T follicular helper cell (primary cell): ENCODE measurements around the gene GMDS.

Source experiments
- DNase-seq: peaks from one replicate; pipeline ENCODE4 v3.0.0-alpha.2; 2020; ENCODE audit warnings: low read depth

GMDS gene

DNA sequence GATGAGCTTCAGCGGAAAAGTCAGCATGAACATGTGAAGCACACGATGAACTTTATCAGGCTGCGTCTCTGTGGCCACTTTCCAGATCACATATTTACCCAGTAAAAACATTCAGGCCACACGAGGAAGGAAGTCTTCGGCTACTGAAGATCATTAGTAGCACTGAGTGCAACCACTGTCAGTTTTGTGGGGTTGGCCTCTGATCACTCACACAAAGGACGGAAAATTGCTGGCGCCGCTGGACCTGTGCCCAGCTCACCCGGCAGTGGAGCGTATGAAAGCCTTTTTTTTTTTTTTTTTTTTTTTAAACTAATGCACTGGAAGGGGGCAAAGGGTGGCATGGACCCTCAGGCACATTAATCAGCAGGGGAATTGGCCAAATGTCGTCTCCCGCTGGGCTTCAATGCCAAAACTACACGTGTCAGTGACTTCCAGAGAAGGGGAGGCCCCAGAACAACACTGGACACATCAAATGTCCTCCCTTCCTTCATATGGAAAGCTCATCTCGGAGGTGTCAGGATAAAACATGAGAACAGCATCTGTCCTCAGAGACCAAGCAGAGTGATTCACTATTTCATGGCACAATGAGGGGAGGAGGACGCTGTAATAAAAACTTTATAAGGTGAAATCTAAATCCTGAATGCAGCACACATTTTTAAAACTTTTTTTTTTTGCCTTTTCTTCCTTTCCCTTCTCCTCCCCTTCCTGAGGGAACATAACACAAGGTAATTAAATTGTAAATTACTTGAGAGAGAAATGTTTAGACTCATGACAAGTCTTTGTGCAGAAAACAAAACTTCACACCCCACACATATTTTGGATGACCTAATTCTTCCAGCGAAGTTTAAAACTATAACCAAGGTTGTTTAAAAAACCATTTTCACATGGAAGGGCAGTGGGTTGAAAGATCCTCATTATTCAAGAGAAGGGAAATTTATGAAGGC, 412.3 kb downstream of the GMDS start:
- DNase-seq, result no peak

DNA sequence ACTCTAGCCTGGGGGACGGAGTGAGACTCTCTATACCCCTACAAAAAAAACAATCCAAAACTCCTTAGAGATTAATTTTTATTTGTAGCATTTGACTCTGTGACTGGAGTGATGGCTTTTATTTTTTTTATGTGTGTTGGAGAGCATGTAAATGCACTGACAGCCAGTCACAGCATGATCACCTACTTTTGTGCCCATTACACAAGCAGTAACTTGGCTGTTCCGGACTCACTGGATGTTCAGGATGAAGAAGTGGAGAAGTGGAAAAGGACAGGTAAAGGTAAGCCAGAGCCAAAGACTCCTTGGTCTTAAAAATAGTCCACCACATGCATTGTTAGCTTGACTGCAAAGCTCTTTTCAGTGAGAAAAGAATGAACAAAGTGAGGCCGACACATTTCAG, 413.0 kb downstream of the GMDS start:
- no peak for DNase-seq

DNA sequence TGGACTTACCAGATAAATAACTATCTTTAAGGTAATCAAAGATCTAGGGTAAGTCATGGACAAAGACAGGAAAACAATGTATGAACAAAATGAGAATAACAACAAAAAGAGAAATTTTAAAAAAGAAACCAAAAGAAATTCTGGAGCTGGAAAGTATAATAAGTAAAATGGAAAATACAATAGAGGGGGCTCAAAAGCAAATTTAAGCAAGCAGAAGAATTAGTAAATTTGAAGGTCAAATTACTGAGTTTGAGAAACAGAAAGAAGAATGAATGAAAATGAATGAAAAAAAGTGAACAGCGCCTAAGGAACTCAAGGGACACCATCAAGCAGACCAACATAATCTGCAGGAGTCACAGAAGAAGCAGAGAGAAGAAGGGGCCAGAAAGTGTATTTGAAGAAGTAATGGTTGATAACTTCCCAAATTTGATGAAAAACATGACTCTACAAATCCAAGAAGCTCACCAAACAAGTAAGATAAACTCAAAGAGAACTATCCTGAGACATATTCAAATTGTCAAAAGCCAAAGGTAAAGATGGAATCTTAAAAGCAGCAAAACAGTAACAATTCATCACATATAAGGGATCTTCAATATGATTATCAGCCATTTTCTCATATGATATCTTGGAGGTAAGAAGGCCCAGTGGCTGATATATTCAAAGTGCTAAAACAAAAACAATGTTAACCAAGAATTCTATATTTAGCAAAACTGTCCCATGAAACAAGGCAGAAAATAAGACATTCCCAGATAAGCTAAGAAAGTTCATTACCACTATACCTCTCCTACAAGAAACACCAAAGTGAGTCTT, 417.2 kb downstream of the GMDS start:
- DNase-seq, result no peak

DNA sequence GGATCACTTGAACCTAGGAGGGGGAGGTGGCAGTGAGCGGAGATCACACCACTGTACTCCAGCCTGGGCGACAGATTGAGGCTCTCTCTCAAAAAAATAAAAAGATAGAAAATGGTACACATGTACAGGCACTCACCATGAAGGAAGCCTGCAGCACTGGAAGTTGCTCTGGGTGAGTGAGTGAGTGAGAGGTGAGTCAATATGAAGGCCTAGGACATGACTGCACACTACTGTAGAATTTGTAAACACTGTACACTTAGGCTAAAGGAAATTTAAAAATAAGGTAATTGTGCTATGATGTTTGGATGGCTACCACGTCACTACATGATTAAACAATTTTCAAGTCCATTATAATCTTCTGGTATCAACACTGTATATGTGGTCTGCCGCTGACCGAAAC, 419.5 kb downstream of the GMDS start:
- no peak for DNase-seq

DNA sequence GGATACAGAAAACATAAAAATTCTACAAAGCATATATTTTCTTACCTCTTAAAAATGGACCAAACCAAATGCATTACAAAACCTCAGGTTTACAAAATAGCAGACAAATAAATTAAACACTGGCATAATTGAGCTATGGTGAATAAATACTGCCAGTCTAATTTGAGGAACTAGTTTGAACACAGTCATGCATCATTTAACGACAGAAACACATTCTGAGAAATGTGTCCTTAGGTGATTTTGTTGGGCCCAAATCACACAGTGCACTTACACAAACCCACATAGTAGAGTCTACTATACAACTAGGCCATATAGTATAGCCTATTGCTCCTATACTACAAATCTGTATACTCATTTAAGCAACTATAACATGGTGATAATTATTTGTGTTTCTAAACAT, 420.1 kb downstream of the GMDS start:
- no peak for DNase-seq

DNA sequence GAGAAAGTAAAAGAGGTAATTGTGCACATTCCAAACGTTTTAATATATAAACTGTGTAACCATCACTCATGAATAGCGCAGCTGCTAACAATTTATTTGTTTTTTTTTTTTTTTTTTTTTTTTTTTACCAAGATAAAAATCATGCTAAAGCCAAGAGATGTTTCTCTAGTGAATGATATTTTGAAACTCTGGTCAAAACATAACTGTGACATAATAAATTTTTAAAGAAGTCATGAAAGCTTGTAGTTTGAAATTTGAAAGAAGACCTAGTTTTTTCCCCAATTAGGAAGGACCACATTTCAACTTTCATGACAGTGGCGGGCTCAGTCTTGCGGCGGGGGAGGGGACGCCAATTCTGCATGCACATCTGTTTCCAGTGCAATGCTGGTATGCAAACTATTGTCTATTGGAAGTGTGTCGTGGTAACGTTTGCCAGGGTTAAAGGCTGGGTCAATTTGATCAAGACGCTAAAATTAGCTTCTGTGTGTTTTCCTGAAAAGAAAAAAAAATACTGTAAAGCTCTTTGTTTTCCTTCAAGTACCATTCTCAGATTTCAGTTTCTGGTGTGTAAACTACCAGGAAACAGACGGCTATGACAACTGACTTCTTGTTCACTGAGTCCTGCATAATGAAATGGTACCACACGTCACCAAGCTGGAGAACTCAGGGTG, 423.8 kb downstream of the GMDS start:
- DNase-seq, result no peak

DNA sequence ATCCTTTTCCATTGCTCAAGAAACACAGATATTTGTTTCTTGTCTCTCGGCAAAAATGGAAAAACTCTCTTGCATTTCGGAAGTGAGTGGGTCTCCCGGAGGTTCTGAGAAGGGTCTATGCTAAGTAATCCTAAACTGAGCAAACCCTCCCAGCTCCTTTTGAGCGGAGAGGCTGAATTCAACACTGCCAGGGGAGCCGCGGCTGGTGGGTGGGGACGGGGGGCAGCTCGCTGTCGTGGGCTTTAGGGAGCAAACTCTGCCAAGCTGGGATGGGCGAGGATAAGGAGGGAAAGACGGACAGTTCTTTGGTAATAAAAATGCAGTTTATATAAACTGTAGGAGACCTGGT, 424.3 kb downstream of the GMDS start:
- DNase-seq, result no peak

DNA sequence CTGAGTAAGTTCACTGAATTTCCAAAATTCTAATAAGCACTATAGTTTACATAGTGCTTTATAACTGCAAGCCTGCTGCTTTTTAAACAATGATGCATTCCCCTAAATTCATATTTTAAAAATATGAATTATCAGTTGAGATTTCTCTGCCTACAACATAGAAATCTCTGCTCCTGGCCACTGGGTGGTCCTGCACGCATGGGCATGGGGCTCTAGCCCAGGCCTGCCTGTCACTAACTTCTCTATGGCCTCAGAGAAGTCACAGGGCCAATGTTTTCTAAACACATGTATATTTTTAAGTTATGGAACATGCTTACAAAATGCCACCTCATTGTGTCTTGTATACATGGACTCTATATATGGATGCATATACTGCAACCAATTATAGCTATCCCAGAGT, 424.7 kb downstream of the GMDS start:
- no peak for DNase-seq

DNA sequence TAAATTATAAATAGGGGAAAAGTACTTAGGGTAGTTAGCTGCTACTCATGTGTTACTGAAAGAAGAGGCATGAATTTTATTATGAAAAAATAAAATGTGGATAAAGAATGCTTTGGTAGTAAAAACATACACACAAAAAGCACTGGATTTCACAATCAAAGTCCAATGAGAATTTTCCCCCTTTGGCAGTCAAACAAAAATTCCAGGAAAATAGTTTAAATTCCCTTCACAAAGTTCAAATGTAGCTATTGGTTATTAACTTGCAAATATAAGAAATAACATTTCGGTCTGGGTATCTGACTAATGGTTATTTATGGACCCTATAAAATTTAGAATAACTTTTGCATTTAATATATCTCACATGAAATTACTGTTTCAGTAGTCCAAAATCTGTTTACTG, 425.2 kb downstream of the GMDS start:
- DNase-seq, result no peak

DNA sequence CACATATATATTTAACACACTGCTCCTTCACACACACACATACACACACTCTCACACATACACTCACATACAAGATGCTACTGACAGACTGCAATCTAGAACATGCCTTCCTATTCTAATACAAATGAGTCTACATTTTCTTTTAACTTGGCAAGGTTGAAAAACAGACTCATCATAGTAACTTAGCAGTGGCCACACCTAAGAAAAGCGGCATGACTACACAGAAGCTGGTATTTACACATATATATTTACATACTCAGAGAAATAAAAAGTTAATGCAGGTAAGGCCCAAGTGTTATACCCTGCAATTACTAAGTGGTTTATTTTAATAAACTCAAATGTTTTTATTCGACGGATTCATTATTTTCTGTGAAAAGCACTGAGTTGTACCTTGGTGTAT, 426.4 kb downstream of the GMDS start:
- no peak for DNase-seq

DNA sequence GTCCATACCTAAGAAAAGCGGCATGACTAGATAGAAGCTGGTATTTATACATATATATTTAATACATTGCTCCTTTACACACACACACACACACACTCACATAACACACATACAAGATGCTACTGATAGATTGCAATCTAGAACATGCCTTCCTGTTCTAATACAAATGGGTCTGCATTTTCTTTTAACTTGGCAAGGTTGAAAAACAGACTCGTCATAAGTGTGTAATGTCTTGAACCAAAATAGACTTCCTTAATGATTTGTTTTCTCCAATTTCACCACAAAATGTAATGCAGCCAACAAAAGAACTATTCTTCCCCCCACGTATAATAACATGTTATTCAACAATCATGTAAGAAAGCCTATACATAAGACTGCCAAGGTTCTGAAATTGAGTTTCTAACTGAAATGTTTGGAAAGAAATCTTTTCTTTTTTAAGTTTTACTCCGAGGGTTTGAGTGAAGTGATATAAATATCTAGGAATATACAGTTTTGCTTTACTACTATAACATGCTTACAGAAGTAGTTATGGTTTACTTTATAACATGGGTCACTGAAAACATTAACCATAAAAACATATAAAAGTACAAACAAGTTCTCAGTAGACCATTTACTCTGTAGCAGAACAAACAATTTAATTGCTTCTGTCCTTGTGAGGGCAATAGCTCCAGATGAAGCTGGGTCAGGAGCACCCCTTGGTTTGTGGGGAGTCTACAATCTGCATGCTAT, 428.2 kb downstream of the GMDS start:
- DNase-seq, result no peak

DNA sequence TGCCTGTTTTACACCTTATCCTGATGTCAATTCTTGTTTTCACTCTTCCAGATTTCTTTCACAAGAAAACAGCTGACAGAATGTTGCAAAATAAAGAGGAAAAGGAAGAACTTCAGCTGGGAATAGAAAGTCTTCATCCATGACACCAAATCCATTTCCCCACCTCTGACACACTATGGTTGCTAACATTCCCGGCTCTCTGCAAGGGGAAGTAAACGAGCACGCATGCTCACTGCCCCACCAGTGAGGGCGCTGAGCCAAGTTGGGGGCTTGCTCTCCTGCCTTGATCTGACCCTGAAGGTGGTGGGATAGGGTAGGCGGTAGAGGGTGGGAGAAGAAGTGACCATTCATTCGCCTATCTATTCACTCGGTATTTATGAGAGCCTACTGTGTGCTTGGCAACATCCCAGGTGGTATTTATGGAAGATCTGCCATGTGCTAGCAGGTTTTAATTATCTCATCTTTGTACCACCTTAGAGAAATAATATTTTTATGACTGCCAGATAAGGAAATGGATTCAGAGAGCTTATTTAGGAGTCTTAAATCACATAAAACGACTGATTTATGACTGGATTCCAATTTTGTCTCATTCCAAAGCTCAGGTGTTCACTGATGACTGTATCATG, 429.5 kb downstream of the GMDS start:
- no peak for DNase-seq

DNA sequence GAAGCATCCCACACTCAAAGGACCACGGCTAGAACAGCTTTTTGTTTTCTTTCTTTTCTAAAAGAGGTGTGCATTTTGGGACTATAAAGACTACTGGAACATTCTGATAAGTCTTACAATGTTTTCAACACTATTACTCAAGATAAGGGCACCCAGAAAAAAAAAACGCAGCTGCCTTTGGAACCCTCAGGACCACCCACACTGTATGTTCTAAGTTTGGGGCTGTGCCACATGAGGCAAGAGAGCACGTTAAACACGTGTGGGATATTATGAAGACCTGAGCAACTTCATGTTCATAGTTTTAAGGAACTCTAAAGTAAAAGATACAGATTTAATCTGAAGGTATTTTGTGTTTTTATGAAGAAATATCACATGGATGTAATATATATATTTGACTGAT, 431.1 kb downstream of the GMDS start:
- DNase-seq, result no peak

DNA sequence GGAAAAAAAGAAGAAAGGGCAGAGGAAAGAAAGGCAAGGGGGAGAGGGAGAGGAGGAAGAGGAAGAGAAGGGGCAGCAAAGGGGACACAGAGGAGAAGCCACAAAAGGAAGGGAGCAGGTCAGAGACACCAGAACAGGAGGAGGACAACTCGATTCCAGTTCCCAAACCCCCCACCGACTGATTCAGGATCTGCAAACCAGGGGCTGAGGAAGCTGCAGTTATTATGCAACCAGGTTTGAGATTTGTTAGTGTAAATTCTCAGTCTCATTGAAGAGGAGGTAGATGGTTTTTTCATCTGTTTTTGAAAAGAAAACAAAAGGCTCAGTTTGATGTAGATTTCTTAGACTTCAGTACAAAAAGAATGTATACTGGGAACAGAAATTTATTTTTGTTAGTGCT, 432.9 kb downstream of the GMDS start:
- DNase-seq, result no peak

DNA sequence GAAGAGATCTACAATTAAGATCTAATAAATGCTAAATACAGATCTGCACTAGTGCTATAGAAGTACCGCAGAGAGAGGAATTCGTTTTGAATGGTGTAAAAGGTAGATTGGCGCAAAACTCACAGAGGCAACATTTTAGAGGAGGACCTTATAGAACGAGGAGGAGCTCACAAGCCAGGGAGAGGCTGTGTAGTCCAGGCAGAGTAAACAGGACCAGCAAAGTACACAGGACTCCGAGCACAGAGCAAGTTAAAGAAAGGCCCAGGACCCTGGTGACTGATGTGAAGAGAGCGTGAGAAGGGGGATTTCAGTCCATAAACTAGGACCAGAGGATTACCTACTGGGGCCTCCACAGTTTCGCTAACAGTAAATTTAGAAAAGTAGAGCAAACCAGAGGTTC, 433.4 kb downstream of the GMDS start:
- DNase-seq, result no peak

DNA sequence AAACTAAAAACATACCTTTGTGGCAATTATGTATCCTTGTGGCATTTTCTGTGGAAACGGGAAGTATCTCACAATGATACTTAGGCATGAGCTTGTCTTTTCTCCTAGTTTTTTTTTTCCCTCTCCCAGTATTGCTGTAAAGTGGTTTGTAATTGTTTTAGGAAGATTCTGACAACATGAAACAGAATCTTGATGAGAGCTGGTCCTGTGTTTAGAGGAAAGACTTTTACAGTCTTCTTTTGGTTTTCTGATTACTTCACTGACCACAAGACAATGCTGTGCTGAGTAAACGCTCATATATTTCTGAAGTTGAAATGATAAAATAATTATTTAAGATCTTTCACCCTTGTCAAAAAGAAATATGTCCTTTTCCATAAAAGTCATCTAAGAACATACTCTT, 434.5 kb downstream of the GMDS start:
- no peak for DNase-seq

DNA sequence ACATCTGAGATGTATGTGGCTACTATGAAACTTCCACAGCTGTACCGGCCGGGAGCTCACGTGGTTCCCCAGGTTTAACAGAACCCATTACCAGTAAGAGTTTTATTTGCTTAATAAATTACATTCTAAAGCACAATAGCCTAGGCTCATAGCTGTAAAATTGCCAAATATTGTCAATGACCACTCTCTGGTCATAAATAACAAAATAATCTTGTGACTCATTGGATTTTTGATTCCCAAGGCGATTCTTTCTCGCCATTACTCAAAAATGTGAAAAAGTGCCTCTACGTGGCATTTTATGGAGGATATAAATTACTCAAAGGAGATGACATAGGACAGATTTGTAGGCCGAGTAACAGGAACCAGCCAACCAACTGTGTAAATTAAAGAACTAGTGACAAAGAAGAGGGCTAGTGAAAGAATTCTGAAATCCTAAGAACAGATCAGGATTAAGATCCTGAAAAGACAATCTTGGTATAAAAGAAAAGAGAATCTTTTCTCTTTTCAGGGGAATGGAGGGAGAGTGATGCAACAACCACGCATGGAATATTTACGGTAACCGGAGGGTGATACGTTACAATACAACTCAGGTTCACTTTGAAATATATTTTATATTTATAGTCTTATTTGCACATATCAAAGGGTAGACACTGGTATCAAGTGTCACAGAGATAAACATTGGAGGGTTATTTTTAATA, 436.0 kb downstream of the GMDS start:
- DNase-seq, result no peak

DNA sequence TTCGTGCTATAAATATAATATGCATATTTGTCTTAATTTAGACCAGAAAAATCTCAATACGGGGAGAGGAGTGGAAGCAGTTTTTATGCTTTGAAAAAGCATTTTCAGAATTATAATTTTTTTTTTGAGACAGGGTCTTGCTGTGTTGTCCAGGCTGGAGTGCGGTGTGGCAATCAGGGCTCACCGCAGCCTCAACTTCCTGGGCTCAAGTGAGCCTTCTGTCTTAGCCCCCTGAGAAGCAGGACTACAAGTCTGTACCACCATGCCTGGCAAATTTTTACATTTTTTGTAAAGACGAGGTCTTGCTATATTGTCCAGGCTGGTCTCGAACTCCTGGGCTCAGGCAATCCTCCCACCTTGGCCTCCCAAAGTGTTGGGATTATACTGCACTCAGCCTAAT, 438.5 kb downstream of the GMDS start:
- DNase-seq, result no peak

DNA sequence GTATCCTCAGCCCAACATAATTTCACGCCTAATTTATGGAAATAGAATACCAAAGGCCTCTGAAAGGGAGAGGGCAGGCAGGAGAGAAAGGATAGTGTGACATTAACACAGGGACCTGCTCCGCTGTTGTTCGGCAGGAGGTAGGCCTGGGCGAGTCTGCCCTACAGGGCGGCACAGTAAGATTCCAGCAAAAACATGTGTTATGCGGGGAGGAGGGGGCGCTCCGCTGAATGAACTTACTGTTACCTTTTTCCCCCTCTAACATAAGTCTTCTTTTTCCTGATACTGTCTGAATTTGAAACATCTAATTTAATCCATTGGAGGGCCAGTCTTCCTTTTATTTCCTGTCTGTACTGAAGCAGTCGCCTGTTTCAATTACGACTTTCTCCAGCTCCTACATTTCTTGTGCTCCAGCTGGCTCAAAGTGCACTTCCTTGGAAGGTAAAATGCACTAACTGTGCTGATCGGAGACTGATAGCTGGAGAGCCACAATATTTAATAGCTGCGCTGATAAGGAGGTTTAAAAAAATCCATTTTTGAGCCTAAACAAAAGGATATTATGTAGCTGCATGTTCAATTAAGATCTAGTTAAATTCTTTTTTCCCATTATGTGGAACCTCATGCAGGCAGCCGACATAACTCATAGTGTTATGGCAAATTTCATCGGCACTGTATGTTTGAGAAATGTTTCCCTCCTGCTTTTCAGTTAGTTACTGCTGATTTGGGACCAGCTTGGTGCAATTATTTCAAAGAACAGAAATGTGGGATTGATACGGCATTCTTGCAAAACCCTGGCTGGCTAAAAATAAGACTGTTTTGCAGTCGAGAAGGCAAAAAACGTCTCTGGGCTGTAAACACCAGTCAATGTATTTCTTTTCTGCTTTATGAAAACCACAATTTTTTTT, 442.7 kb downstream of the GMDS start:
- no peak for DNase-seq

DNA sequence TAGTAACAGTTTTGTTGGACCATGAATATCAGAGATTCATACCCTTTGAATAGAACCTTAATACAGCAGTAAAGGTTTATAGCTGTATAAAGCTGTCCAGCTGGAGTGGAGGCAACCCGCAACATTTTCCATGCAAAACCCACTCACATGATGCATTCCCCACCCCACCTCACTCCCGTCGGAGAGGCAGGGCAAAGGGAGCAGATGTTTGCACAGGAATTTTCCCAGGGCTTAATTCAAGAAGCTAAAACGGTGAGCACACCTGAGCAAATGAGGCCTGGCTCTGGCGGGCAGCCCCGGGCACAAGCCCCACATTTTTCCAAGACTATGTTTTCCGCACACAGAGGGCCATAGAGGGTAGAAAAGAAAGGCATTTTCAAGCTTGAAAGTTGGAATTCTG, 444.0 kb downstream of the GMDS start:
- DNase-seq, result no peak
